ENCODE measurements around the gene SLN. TPM values are rescaled to one million over a fixed set of nuclear protein-coding genes. Genes with fewer than 3 reads are reported as not detected.

Gene SLN
- polyA plus RNA-seq, 3 donors, result 0.90 to 1.2 TPM; not detected in 1

DNA sequence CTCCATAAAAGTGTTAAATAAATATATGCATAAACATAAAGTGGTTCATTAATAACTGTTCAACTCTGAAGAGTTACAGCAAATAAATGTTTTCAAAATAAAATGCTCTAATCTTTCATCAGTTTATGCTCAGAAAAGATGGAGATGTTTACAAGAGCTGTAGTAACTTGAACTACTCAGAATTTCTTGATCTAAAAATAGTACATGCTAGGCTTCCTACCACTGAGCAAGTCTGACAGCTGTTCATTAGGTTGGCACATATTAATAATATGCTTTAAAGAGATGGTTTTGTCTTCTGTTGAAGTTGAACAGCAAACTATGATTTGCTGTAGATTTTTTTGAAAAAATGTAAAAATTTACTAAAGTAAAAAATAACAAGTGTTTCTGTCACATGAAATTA, 10.8 kb upstream of the SLN start:
- no peak overlapping the region for H3K27ac ChIP-seq (ENCODE audit: low read depth, low read length)

DNA sequence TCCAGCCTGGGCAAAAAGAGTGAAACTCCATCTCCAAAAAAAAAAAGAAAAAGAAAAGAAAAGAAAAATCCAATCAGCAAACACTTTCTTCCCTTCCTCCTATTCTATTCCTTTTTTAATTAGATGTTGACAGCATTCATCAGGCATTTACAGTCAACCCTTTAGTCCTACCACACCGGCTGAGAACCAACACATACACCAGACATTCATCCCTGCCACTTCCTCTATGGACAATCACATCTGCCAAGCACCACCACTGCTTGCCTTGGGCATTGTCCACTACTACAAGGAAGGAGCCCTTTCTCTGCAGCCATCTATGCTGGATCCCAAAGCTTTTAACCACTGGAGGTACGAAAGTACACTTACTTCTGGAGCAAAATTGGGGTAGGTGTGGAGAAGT, 9.4 kb upstream of the SLN start:
- WGBS, 3 donors, result 80 to 94% (median 90%) methylated on average over 2 of the region's 2 CpGs

DNA sequence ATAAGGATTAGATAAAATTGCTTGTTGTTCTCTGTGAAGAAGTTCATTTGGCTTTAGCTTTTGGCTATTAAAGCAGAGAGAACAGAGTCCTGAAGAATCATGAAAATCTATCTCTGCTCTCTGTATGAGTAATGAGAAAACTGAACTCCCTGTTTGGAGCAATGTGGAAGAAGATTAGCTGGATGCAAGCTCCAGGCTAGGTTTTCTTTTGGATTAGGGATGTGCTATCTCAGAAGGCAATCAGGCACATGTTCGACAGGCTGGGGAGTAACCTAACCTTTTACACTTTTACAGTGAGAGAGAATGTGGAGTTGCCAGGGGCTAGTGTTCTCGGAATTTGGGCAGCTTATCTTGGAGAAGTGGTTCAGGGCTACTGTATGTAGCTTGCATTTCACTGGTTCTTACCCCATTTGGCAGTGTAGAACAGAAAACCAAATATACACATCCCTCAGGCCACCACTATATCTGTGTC, 8.5 kb upstream of the SLN start:
- H3K27ac ChIP-seq (ENCODE audit: low read depth, low read length), result no peak overlapping the region
- 39 to 56% (median 42%) methylated on average over 2 of the region's 2 CpGs for WGBS, 3 donors

More for the DNA sequence above, 9.4 kb upstream of the SLN start:
- H3K27ac ChIP-seq (ENCODE audit: low read depth, low read length), result no peak overlapping the region

DNA sequence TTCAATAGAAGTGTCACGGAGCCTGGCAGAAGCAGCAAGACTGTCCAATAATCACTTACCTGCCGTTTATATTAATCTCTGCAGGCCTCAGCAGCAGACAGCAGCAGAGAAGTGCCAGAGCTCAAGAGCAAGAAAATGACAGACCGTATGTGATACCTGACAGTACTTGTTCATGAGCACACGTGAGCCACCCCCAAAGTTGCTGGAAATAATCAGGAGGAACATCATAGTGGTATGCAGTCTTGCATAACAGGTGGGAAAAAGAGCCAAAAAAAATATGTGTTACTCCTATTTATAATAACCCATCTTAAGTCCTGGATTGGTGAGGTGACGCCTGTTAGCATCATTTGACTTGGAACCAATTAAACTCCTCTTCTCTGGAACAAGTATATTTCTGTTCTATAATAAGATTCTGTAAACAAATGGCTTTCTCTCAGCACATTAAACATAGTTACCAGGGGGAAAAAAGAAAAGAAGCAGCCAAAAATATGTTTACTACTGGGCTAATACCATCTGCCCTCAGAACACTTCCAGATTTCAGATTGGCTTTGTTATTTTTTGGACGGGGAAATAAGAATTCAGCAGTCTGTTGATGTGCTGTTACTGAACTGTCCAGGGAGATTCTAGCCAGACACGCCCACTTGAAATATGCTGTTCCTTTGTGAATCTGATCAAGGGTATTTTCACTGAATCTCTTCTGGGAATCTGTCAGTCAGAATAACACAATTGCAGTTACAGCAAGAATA, 7.9 kb upstream of the SLN start:
- H3K27ac ChIP-seq (ENCODE audit: low read depth, low read length), result no peak overlapping the region
- WGBS, 3 donors, result 50 to 58% (median 57%) methylated on average over 7 of the region's 7 CpGs

DNA sequence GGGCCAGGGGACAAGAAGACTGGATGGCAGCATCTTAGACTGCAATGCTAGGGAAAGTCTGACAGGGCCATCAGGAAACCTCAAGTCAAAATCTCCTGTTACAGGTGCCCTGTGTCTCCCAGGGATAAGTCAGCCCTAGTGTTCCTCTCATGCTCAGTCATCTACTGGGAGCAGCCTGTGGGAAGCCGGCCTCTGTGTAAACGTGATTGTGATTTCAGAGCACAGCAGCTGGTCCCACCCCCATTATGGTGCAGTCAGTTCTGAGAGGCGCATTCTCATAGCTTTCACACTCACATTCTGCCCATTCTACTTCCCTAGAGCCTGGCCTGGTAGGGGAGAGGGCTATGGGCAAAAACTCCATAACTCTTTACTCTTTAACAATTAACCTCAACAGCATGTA, 7.2 kb upstream of the SLN start:
- H3K27ac ChIP-seq (ENCODE audit: low read depth, low read length), result no peak overlapping the region
- 27 to 62% (median 48%) methylated on average over 3 of the region's 3 CpGs for WGBS, 3 donors

DNA sequence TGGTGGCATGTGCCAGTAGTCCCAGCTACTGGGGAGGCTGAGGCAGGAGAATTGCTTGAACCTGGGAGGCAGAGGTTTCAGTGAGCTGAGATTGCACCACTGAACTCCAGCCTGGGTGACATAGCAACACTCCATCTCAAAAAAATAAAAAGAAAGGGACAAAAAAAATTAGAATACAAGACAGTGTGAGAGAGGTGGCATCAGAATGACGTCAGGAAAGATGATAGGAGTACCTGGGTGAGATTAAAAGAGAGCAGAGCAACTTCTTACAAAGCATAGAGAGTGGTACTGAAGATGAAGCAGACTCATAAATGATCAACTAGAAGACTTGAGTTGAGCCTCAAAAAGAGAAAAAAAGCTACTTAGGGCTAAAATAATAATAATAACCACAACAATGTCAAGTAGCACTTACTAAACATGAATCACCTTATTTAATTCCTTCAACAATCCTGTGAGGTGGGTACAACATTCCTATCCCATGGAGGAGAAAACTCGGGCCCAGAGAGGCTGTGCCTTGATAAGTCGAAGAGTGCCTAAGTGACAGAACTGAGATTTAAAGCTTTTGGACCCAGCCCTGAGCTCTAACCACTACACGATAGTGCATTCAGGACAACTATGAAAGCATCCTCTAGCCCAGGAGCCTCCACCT, 5.2 kb upstream of the SLN start:
- 77 to 85% (median 78%) methylated on average over 4 of the region's 4 CpGs for WGBS, 3 donors
- no peak overlapping the region for H3K27ac ChIP-seq (ENCODE audit: low read depth, low read length)

DNA sequence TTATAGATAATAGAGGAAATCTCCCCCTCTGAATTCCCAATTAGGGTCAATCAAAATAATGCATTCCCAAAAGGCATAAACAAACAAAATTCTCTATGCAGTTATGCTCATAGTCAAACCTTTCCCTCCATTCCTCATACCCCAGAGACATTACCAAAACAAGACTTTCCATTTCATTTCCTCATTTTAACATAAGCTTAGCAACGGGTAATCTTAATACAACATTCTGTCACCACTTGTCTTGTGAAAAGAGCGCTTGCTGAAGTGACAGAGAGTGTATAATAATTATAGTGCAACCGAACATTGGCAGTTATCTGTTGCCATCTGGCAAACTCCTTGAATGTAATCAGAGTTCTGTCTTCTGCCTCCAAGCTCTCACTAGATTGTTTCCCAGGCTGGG, 1.2 kb upstream of the SLN start:
- 31 to 45% (median 34%) methylated on average over 3 of the region's 3 CpGs for WGBS, 3 donors

DNA sequence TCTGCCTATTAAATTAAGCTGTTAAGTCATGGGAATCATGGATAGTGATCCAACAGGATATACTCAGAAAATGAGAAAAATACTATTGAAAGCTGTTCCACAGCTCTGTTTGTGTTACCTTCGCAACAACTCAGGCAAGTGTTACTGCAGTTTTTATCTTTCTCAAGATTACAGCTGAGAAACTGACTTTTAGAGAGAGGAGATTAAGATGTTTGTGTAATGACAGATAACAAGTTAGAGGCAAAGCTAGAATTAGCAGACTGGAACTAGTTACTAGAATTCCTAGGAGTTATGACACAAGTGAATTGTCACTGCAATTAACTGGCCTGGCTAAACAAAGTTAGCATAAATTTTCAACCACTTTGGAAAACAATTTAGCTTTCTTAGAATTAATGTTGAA, 1.6 kb downstream of the SLN start:
- WGBS, 3 donors, result 40 to 92% (median 76%) methylated on average over 1 of the region's 1 CpG
- no peak overlapping the region for H3K27ac ChIP-seq (ENCODE audit: low read depth, low read length)

More for the DNA sequence above, 1.2 kb upstream of the SLN start:
- no peak overlapping the region for H3K27ac ChIP-seq (ENCODE audit: low read depth, low read length)

DNA sequence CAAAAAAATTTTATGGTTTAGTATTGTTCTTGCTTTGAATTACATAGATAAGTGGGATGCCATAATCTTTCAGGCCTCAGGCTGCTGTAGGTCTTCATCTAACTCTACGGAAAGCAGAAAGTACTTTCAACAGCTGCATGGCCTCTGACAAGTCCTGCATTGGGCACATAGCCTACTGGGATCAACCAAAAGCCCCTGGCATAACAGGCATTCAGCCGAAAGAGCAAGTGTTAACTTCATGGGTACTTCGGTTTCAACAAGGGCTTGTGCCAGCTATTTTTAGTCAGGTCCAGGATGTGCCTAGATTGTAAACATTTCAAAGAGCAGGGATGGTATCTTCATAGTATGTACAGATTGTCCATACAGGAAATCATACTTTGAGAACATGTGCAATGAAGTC, 3.1 kb downstream of the SLN start:
- 78 to 83% (median 81%) methylated on average over 3 of the region's 3 CpGs for WGBS, 3 donors

DNA sequence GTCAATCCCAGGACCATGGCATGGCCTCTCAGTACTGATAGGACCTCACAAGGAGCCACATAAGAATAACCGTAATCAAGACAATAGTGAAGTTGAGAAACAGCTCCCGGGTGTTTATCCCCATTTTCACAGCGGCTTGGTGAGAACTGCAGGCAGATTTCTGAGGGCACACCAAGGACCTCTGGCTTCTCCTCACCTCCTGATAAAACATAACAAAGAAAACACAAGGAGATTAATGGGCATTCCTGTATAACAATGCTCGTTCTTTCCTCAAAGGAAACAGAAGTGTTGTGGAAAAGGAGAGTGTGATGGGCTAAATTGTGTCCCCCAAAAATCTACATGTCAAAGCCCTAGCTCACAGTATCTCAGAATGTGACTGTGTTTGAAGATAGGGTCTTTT, 4.0 kb downstream of the SLN start:
- no peak overlapping the region for H3K27ac ChIP-seq (ENCODE audit: low read depth, low read length)
- 33 to 54% (median 45%) methylated on average over 4 of the region's 4 CpGs for WGBS, 3 donors

More for the DNA sequence above, 3.1 kb downstream of the SLN start:
- no peak overlapping the region for H3K27ac ChIP-seq (ENCODE audit: low read depth, low read length)

DNA sequence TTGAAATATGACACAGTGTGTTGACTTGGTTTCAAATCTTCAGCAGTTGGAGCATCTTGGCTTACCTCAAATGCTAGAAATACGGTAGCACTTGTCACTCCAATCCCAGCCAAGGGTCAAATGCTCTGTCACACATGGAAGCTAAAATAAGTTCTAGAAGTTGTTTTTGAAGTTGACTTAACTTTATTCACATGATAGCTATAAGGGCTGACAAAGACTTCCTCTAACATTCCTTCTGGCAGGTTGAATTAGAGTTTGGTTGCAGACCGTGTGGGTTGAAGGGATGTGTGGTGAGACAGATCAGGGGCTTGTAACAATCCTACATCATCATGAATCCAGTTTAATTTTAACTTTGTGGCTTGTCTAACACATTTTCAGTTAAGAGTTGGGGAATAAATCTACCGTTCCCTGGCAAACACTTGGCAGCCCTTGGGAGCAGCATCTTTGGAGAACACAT, 4.6 kb downstream of the SLN start:
- 70 to 80% (median 76%) methylated on average over 3 of the region's 3 CpGs for WGBS, 3 donors
- H3K27ac ChIP-seq (ENCODE audit: low read depth, low read length), result no peak overlapping the region

DNA sequence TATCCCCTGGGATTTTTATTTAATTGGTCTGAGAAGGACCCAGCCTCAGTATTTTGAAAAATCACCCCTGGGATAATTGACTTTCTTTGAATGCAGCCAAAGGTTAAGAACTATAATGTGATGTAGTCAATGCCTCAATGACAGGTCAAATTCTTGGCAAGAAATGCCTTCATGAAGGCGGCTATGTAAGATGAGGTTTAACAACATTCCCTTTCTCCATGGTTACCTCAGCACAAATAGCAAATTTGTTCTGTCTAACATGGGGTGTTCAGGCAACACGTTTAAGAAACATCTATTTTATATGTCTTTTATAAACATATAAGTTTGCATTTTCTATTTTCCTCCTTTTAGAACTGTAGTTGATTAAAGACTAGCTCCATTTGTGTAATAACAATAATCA, 5.3 kb downstream of the SLN start:
- H3K27ac ChIP-seq (ENCODE audit: low read depth, low read length), result no peak overlapping the region
- 46 to 55% (median 51%) methylated on average over 2 of the region's 2 CpGs for WGBS, 3 donors

DNA sequence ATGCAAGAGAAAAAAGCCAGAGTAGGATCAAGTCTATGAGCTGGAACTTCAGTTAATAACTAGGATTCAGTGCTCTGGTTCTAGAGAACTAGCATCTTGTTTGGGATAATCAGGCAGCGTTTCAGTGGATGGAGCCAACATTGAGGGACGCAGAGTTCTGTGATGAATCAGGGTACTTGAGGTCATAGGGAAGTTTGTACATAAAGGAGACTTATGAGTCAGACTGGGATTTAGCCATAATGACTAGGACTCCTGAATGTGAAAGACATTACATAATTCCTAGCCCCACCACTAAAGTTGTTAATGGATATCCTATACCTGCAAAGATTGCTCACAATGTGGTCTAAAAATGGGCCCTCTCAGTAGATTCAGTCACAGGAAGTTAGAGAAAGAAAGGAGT, 6.8 kb downstream of the SLN start:
- no peak overlapping the region for H3K27ac ChIP-seq (ENCODE audit: low read depth, low read length)
- 71 to 93% (median 76%) methylated on average over 2 of the region's 2 CpGs for WGBS, 3 donors

DNA sequence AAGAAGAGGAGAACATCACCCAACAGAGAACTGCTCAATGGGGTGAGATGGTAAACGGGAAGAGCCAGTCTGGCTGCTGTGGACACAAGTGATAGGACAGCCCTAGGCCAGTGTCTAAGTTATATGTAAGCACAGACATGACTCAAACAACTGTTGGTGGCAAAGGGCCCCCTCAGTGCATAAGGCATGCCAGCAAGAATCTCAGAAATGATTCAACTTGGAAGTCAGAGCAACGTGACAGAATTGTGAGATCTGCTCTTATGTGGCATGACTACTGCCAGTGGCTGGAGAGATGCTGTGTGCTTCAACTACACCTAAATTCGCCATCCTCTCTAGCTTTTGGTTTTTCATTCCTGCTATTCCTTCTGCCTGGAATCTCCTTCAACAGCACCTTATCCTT, 7.4 kb downstream of the SLN start:
- no peak overlapping the region for H3K27ac ChIP-seq (ENCODE audit: low read depth, low read length)
- 63 to 78% (median 77%) methylated on average over 3 of the region's 3 CpGs for WGBS, 3 donors

DNA sequence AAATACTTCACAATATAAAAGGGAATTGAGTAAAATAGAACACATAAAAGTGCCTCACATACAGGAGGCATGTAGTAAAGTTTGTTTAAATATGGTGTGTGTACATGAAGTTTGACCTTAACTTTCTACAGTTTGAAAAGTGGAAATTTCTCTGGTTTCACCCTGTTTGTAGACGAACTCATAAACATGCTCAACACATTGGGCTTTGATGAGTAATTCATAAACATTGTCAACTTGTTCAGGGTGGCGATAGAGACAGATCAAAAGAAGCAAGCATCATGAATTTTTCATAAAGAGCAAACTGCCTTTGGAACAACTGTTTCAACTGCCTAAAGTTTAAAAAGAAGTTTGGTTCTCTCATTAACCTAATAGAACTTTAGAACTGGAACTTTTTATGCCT, 9.1 kb downstream of the SLN start:
- no peak overlapping the region for H3K27ac ChIP-seq (ENCODE audit: low read depth, low read length)
- 60 to 80% (median 72%) methylated on average over 2 of the region's 2 CpGs for WGBS, 3 donors

DNA sequence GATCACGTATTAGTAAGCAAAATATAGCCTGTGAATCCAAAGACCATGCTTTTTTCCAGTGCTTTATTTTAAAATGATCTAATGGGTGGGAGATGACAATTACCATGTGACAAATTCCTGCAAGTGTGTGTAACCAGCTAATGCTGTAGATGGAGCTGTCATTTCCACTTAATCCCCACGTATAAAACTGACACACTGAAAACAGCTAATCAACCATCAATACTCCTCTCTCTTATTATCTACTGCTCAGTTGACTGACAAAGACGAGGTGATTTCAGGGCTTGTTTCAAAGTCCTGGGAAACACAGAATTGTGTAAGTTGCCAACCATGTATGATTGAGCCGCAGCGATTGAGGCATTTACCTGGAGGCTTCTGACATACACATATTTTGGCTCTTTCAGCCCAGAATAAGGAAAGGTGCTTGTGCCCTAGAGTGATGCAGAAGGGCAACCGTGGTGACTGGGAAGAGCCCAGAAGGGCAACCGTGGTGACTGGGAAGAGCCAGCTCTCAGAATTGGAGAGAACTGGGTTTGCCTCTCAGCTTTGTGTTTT, 9.7 kb downstream of the SLN start:
- WGBS, 3 donors, result 63 to 84% (median 83%) methylated on average over 7 of the region's 7 CpGs
- no peak overlapping the region for H3K27ac ChIP-seq (ENCODE audit: low read depth, low read length)

DNA sequence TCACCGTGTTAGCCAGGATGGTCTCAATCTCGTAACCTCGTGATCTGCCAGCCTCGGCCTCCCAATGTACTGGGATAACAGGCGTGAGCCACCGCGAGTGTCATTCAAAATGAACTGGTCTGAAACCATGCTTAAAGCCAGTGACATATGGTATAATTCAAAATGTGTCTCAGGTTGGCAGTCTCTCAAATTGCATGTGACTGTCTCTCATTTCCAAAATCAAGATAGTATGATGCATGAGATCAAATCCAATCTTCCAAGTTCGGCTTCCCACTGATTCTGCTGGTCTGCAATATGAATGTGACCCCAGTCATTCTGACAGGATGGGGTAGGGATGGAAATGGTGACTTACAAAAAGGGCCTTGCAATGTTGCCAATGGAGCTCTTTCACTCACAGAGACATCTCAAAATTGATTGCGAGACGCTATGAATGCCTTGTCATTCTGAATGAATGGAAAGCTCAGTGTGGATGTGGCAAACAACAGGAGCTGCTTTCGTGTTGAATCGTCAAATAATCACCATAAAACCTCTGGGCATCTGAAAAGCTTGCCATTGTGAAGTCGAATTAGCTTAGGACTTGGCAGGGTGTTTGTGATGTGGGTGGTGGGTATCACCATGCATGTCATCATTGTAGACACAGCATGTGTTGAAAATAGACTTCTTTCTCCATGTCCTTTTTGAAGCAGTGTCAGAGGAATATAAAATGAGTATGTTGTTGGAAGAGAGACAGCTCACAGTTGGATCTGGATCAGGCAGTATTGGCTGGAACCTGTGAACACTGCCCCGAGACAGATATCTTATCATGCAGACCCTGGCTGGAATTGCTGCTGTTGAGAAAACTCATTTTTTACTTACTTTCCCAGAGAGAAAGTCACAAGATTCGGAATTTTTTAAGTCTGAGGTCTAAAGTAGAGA, 12.2 kb downstream of the SLN start:
- no peak overlapping the region for H3K27ac ChIP-seq (ENCODE audit: low read depth, low read length)
- WGBS, 3 donors, result 76 to 80% (median 78%) methylated on average over 15 of the region's 15 CpGs

DNA sequence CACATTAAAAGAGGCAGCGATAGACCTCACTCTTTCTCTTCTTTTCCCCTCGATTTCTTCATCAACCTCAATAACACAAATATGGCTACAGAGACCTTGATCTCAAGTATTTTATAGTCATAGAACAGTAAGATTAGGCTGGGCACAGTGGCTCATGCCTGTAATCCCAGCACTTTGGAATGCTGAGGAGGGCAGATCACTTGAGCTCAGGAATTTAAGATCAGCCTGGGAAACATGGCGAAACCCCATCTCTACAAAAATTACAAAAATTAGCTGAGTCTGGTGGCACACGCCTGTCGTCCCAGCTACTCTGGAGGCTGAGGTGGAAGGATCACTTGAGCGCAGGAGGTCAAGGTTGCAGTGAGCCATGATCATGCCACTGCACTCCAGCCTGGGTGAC, 14.6 kb downstream of the SLN start:
- WGBS, 3 donors, result 70 to 85% (median 79%) methylated on average over 6 of the region's 6 CpGs
- H3K27ac ChIP-seq (ENCODE audit: low read depth, low read length), result no peak overlapping the region

DNA sequence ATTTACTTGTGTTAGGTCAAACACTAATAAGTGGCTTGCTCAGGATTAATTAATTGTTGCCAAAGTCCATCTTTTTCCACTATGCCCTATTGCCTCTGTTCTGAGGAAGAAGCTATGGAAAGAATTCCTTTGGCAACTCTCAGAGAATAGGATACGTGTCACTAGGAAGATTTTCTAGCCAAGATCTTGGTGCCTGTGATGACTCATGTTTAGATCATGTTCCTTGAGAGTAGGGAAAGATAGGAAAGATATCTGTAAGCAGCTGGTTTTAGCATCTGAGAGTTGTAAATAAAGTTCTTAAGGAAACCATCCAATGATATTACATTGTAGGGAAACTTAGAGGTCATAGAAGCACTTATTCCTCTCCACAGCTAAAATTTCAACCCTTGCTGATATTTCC, 15.7 kb downstream of the SLN start:
- WGBS, 3 donors, result 13 to 35% (median 26%) methylated on average over 1 of the region's 1 CpG
- H3K27ac ChIP-seq (ENCODE audit: low read depth, low read length), result no peak overlapping the region

All from adipose tissue (tissue), 3 donors.